Stimulated activated CD4-positive, alpha-beta T cell treated with anti-CD3 and anti-CD28 coated beads, Interleukin-2, amount 100 ng/mL, for 48 hours (primary cell): ENCODE data around the gene ZNF496.
"Not testable (repeated sequence)": the region's sequence is repeated elsewhere in the genome, so short reads cannot be mapped to it uniquely, and the experiment has no call there.

Source experiments
- DNase-seq, 2 donors: peaks; one replicate each; pipeline ENCODE4 v3.0.0-alpha.2; 2020

The ZNF496 gene

DNA sequence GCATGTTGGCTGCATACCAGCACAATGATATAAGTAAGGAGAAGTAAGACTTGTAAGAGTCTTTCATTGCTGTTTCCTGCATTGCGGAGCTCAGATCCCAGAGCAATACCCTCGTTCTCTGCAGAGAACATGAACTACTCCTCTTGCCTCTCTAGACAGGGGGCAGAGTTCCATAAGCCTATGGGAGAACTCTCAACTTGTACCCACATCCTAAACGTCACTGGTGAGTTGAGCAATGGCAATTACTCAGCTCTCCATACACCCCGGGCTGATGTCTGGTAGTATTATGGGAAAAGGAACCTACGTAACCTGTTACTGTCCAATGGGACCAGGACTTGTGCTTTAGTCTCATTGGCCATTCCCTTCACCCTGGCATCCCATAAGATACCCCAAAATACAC is 27.3 kb upstream of the ZNF496 start:
- no peak for DNase-seq

DNA sequence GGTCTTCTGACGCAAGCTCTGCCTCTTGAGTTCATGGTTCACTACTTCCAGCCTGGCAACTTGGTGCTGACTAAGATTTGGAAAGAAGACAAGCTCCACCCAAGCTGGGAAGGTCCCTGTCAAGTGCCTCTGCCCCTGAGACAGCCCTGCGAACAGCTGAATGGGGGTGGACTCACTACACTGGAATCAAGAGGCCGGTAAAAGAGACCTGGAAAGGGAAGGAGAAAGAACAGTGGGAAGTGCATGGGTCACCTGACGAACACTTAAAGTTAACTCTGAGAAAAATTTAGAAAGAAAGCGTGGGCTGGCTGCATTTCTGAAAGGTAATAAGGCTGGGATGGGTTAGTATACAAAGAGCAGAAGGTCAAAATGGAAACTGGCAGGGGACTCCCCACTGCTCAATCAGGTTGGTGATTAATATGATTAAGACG is 26.1 kb upstream of the ZNF496 start:
- DNase-seq, result no peak

DNA sequence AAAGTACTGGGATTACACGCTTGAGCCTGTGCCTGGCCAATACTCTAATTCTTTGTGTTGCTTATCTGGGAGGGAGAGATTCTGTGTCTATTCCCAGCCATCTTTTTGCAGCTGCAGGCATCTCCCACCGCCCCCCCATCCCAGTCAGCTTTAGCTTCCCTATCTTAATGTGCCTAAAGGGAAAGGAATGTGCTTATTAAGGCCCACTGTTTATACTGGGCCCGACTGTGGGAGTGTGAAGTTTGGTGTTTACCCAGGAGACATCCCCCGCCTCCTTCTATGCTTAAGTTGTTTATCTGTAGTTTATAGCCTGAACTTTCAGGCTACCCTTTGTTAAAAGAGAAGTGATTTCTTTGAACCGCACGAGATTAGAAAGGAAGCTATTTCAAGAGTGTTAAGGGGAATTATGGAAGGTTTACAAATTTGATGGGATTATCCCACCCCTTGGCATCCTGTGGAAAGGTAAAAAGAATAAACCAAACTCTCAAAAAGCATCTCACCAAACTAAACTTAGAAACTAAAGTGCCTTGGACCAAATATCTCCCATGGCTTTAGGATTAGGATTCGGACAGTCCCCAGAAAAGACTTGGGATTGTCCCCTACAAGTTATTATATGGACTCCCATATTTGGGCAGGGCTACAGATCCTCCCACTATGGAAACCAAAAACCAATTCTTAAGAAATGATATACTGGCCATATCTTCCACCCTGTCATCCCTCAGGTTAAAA is 25.5 kb upstream of the ZNF496 start:
- no peak for DNase-seq

DNA sequence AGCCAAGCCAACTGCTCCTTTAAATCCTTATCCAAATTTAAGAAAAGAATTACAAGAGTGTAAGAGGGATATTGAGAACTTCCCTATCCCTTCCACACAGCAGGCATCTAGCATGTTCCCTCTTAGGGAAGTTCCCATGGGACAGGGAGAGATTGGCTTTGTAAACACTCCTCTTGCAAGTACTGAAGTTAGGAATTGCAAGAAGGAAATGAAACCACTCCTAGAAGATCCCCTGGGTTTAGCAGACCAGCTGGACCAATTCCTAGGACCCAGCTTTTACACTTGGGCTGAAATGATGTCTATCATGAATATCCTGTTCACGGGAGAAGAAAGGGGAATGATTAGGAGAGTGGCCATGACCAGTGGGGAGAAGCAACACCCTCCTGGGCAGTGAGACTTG is 23.5 kb upstream of the ZNF496 start:
- not testable (repeated sequence) for DNase-seq

DNA sequence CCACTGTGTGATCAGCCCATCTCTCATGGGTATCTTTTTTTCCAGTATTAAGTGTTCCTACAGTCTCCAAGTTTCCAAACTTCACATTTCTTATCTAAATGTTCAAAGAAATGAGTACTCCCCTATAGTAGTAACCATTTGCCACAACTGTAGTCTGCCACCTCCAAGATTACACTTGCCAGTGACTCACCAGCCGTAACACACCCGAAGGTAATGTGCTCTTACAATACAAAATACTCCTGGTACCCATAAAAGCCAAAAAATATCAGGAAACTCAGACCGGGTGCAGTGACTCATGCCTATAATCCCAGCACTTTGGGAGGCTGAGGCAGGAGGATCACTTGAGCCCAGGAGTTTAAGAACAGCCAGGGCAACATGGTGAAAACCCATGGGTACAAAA is 20.5 kb upstream of the ZNF496 start:
- no peak for DNase-seq

DNA sequence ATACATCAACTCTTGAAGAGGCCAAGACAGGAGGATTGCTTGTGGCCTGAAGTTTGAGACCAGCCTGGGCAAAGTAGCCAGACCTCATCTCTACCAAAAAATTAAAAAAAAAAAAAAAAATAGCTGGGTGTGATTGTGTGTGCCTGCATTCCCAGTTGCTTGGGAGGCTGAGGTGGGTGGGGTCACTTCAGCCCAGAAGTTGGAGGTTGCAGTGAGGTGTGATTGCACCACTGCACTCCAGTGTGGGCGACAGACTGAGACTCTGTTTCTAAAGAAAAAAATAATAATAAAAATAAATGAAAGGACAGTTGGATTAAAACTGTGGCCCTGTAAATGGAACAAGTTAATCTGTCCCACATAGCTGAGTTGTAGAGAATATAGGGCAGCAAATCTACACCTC is 18.9 kb upstream of the ZNF496 start:
- no peak for DNase-seq

DNA sequence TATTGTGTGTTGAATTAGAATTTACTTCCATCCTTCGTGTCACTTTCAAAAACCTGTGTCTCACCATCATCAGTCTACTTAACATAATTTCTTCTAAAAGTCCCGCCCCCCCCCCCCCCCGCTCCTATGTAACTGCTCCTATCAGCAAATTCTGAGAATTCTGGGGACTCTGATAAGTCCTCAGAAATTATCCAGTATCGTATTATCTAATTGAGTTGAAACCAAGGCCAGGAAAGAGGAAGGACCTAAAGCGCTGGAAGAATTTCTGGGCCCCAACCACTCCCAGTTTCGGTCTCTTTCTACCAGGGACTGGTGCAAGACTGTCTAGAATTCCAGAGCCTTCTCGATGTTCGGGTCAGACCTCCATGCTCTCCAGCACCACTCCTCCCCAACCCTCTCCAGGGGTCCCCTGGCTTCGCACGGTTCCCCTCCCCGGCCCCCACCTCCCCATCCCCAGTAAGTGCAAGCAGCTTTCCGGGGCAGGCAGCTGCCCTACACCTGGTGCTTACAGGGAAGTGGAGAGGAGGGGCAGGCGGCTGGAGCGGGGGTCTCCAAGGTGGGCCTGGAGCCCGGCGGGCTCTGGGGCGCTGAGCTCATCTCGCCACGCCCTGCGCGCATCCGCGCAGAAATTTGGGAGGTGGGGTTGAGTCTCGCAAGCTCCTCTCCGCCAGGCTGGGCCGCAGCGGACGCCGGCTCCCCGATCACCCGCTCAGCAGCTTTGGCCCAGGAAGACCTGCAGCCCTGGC is 16.0 kb upstream of the ZNF496 start:
- DNase-seq, result no peak

DNA sequence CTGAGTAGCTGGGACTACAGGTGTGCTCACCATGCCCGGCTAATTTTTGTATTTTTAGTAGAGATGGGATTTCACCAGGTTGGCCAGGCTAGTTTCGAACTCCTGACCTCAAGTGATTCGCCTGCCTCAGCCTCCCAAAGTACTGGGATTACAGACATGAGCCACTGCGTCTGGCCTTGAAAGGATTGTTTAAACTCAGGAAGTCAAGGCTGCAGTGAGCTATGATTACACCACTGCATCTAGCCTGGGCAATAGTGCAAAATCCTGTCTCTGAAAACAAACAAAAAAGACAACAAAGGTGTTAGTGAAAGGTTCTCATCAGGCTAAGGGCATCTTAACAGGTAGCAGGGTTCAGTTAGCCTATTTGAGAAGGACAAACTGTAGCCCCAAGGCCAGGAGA is 14.2 kb upstream of the ZNF496 start:
- DNase-seq, result no peak

DNA sequence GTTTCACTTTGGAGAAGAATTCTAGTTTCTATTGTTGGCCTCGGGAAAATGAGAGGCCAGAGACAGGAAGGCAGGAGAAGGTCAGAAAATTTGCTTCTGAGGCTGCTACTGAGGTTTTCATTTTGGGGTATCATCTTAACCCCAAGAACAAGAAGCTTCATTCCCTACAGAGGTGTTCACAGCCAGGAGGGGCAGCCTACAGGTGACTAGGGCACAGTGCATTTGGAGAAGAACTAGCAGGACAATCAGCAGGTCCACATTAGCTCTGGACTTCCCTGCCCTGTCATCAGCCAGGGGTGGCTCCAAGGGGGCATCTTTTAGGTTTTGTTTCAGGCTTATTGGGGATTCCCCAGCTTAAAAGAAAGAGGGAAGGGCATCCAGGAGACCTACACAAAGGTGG is 12.1 kb upstream of the ZNF496 start:
- no peak for DNase-seq

DNA sequence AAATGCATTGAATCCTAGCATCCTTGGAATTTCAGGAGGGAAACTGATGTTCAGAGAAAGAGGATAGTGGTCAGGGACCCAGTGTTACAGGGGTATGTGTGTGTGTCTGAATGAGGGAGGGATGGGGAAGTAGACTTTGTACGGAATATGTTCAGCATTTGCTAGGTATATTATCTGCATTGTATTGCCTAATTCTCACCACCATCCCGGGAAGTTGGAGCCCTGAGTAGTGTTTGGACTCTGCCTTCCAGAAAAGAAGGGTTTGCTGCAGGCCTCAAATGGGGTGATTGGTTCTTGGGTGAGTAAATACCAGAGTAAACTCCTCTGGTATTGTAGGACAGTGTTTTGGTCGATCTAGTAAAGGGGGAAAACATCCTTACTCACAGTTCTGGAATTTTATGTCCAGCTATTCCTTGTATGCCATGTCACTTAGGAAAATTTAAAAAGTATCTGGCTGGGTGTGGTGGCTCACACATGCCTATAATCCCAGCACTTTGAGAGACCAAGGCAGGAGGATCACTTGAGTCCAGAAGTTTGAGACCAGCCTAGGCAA is 7.1 kb upstream of the ZNF496 start:
- no peak for DNase-seq

DNA sequence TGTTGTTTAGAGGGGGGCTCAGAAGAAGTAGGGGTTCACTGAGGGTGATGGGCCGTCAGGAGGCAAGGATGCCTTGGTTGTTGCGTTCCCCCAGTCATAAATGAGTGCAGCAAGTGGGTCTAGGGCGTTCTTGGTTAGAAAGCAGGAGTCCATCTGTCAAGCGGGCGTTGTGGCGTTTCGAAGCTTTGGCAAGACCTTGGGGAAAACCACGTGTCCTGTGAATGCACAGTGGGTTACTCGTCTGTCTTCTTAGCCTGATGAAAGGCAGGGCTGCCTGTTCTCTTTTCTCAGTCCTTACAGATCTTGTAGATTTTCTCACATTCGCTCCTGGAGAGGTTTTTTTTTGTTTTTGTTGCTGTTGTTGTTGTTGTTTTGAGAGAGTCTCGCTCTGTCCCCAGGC is 6.3 kb upstream of the ZNF496 start:
- DNase-seq, result no peak

DNA sequence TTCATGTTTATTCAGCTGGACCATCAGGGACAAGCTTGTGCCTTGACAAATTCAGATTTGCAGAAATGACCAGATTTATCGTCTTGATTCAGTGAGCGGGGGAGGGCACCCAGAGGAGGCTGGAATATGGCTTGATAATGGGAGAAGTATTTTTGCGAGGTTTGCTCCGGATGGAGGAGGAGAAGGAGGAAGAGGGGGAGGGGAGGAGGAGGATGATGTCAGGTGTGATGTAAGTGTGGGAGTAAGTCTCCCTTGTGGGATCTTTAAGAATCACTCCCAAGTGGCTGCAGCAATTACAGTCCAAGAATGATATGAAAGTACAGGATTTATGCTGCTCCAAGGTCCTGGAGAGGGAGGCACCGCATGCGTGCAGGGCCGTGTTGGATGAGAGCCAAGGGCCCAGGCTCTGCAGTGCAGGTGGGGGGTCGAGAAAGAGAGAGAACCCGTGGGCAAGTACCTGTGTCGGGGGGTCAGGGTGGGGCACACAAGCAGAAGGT is 5.6 kb upstream of the ZNF496 start:
- no peak for DNase-seq

DNA sequence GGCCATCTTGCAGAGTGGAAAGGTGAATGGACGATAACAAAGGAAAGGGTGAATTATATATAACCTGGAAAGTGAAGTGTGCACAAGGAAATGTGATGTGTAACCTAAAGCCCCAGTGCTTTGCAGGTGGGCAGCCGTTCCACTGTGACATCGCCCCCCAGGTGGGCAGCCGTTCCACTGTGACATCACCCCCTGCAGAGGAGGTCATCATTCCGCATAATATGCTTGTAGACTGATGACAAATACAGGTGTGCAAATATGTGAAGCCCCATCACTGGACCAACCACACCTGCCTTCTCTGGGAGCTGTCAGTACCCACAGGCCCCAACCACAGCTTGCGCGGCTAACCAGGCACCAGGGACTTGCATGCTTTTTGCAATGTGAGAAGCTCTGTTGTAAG is 4.7 kb upstream of the ZNF496 start:
- DNase-seq, result no peak

DNA sequence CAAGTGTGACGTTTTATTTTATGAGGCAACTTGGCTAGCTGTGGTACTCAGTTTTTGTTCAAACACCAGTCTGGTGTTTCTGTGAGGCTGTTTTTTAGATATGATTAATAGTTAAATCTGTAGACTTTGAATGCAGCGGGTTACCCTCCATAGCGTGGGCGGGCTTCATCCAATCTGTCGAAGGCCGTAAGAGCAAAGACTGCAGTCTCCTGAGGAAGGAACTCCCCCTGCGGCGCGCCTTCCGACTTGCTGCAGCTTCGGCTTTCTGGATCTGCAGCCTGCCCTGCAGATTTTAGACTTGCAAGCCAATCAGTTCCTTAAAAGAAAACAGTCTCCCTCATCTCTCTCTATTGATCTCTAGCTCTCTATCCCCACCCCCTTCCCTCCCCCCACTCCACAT is 4.2 kb upstream of the ZNF496 start:
- no peak for DNase-seq

DNA sequence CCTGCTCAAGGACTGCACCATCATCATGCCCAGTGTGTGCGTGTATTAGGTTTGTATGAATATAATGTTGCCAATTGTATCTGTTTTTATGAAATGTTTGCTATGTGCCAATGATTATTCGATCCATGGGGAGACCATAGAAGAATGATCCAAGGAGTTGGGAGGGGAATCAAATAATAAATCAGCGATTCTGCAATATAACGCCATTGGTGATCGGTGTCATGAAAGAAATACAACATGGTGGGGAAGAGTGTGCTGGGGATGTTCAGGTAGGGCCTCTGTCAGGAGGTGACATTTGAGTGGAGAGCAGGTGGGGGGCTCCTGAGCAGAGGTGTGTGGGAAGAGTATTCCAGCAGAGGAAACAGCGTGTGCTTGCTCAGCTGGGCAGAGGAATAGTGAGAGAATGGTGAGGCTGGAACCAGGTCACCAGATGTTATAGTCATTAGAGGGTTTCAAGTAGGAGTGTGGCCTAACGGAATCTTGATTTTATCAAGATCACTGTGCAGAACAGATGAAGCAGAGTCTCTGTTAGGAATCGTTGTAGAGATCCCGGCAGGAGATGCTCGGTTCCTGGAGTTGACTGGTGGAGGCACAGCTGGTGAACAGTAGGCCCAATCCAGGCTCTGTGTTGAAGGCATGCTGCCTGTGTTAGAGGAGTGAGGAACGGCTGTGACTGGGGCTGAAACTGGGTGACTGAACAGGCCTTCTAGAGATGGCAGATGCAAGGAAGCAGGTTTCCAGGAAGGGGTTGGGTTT is 2.9 kb upstream of the ZNF496 start:
- no peak for DNase-seq

DNA sequence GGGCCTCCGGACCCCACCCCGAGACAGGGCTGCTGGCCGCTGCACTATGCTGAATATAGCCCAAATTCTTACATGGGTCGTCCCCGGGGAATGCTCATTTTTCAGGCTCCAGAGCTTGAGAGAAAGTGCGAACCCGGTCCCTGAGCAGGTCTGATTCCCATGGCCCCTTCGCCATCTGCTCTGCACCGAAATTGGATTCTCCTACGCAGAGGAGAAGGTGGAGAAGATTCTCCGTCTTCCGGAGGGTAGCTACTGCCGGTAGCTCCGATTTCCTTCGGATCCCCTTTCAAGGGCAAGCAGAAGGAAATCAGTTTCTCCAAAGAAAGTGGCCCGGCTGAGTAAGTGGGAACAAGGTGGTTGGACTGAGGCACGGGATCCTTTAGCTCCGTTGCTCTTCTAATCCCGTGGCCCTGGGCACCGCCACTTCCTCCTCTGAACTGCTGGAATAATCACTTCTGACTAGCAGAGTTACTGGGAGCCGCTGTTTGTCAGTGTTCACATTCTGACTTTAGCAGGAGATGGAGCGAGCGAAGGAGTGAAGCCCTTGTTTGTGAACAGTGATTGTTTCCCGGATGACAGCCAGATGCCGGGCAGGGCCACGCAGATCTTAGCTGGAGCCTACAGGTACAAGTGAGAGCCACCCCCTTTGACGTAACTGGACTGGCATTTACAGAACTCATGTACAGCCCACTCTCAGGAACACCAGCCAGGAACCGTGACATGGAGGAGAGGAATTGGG is 1.1 kb upstream of the ZNF496 start:
- no peak for DNase-seq

DNA sequence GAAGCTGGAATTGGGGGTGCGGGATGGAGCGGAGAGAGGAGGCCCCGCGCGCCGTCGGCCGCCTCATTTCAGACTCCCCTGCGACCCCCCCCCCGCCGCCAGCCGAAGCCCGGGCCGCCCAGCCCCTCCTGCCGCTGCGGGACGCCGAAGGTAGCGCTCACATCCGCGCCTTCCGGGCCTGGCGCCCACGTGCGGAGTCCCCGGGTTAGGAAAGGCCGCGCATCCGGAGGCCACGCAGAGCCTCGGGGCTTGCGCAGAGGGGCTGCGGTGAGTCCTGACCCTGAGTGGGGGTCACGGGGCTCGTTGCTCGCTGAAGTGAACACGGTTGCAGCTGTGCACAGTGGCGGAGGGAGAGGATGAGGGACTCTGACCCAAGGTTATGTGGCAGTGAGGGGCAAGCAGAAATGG is 552 bp upstream of the ZNF496 start:
- peak; percentile 30 to 51 for DNase-seq

DNA sequence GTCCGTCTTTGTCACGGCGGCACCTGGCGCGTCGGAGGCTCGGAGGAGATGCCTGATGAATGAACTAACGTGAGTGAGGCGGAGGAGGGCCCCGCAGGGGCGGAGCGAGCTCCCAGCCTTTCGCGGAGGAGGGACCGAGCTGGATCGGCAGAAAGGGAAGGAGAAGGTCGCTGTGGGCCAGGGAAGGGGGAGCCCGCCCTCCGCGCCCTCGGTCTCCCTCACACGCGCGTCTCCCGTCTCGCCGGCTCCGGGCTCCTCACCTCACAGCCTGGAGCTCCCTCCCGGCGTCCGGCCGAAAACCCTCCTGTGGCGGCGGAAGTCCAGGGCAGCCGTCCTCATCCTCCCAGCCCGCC is 519 bp downstream of the ZNF496 start:
- DNase-seq, result peak; percentile 56 to 63

DNA sequence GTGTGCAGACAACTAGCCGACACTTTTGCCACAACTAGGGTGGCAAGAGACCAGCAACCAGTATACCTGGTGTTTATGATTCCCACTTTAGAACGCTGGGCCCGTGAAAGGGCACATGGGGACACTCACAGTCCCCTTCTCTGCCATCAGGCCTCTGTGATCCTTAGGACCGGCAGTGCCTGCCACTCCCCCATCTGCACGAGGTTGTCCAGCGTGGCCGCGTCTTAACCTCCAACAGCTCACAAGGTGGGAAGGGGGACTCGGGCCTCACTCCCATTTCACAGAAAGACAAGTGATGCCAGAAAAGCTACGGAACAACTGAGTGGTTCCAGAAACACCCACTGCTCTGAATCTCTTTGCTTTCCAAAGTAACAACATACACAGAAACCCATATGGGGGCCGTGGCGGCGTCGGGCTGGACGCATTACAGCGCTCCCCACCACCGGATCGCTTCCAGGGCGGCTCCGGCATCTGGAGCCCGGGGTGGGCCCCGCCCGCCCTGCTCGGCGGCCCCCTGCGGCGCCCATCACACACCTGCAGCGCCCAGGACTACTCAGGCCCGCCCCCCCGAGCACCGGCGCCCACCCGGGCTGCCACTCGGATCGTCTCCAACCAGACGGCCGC is 1.0 kb downstream of the ZNF496 start:
- DNase-seq, result no peak

DNA sequence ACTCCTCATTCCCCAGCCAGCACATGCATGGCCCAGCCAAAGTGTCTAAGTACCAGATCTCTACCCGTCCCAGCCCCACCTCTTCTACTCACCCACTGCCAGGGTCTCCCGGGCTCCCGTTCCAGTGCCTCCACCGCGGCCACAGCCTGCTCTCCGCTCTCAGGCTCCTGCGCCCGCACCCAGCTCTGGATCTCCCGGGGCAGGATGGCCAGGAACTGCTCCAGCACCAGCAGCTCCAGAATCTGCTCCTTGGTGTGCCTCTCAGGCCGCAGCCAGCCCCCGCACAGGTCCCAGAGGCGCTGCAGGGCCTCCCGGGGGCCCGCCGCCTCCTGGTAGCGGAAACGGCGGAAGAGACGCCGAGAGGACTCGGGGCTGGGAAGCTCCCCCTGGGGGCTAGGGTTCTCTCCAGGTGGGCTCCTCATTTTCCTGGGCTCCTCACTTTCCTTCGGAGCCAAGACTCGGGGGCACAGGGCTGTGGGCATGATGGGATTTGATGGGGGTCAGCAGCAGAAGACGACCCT is 2.5 kb downstream of the ZNF496 start:
- no peak for DNase-seq

DNA sequence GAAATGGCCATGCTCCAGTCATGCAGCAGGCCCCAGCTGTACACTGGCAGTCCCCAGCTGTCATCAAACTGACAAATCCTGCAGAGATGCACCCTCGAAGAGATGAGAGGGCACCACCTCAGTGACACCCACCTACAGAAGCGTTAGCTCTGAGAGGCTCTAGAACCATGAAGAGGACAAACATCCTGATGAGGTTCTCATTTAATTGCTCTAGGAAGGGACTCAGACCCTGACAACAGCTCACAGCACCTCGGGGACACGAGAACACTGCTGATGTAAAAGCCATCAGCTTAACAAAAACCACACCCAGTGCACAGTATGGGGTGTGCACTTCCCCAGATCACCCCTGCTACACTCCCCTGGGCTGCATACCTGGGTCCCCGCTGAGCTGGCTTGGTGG is 3.4 kb downstream of the ZNF496 start:
- DNase-seq, result no peak
